GM21786 (cell line): ENCODE data around the gene WDR89.
"Not testable (repeated sequence)": the region's sequence is repeated elsewhere in the genome, so short reads cannot be mapped to it uniquely, and the experiment has no call there.

Source experiments
- ATAC-seq: cut with Tn5 transposase; IDR thresholded peaks from one replicate; pipeline ENCODE4 v1.9.1; 2021; ENCODE audit not compliant: unreplicated experiment

The WDR89 gene

GRCh38 chr14:63654936-63655335 is 13.3 kb upstream of the WDR89 start:
- ATAC-seq = no peak

DNA sequence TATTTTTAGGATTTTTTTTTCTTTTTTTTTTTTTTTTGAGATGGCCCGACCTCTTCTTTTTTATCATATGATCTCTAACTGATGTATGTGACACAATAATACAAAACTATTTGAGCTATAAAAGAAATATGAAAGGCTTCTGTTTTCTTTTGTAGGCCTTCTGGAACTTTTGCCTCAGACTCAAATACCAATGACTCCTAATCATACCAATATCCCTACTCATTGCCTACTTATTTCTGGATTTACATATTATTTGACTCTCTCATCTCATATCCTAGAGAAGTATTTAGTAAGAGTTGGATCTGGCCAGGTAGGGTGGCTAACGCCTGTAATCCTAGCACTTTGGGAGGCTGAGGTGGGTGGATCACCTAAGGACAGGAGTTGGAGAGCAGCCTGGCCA is 12.7 kb upstream of the WDR89 start:
- ATAC-seq = no peak

GRCh38 chr14:63652406-63652805 is 10.7 kb upstream of the WDR89 start:
- ATAC-seq = no peak

GRCh38 chr14:63650256-63650952 is 8.7 kb upstream of the WDR89 start:
- peak; percentile 70 for ATAC-seq

DNA sequence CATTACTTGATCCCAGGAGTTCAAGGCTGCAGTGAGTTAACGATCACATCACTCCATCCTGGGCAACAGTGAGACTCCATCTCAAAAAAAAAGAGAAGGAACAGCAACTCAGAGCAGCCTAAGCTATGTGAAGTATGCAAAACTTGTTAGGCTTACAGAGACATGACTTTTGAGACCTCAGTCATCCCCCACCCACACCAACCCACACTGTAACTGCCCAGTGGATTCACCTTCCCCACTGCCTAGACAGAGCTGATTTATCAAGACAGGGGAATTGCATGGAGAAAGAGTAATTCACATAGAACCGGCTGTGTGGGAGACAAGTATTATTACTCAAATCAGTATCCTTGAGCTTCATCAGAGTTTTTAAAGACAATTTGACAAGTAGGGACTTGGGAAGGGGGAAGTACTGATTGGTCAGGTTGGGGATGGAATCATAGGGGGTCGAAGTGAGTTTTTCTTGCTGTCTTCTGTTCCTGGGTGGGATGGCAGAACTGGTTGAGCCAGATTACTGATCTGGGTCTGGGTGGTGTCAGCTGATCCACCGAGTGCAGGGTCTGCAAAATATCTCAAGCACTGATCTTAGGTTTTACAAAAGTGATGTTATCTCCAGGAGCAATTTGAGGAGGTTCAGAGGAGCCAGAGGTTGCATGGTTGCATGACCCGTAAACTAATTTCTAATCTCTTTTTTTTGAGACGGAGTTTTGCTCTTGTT is 6.2 kb upstream of the WDR89 start:
- no peak for ATAC-seq

- no peak for ATAC-seq
Measured at GRCh38 chr14:63644741-63645140, 3.1 kb upstream of the WDR89 start.

- ATAC-seq = no peak
Measured at GRCh38 chr14:63642656-63643382, 1.1 kb upstream of the WDR89 start.

DNA sequence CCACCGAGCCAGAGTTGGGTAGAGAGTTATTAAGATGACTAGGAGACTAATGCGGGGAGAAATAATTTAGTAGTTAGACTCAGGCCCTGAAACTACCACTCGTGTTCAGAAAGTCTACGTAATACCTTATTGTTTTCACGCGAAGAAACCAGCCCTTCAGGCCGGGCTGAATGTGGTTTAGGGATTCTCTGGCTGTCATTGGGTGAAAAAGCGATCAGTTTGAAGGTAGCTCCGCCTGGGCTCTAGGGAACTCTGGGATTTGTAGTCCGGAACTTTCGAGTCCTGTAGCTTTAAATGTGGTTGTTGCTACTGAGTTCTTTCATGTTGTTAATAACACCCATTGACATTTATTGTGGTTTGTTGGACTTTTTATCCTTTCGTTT is 549 bp upstream of the WDR89 start:
- peak; percentile 58 for ATAC-seq

DNA sequence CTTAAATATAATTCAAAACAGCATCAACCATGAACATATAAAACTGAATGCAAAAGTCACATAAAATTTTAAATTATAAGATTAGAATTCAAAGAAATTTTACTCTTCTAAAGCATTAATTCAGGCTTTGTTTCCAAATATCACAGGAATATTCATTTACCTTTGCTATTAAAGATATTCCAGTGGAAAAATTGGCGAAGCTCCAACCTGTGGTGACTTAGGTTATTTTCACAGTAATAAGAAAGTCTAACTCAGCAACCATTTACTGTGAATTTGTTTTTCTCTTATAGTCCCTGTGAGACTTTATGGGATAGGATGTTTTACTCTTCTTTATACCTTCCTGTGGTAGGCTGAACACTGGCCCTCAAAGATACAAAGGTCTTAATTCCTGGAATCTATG is 3.2 kb downstream of the WDR89 start:
- ATAC-seq = no peak

DNA sequence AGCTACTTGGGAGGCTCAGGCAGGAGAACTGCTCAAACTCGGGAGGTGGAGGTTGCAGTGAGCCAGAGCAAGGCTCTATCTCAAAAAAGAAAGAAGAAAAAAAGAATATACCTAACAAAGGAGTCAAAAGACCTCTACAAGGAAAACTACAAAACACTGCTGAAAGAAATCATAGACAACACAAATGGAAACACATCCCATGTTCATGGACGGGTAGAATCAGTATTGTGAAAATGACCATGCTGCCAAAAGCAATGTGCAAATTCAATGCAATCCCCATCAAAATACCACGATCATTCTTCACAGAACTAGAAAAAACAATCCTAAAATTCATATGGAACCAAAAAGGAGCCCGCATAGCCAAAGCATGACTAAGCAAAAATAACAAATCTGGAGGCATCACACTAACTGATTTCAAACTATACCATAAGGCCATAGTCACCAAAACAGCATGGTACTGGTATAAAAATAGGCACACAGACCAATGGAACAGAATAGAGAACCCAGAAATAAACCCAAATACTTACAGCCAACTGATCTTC is 5.5 kb downstream of the WDR89 start:
- not testable (repeated sequence) for ATAC-seq

- no peak for ATAC-seq
Measured at GRCh38 chr14:63633801-63634200, 7.9 kb downstream of the WDR89 start.

DNA sequence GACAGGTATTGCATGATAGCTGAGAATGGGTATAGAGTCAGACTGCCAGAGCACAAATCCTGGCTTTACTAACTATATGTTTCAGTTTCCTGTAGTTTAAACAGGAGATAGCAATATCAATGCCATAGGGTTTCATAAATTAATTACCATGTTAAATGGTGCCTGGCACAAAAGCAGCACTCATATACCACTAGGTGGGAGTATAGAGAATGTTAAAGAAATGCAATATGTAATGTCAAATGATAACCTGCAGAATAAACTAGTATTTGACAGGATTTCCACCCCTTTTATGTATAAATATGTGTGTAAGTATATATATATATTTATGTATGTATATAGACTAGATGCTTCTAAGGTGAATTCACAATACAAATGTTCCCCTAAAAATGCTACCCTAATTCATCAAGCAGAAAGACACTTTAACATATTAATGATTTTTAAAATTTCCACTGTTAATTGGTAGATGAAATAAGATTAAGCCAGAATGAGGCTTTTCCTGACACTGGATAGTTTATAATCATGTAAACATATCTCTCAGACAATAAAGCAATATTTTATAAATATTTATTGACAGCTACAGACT is 8.6 kb downstream of the WDR89 start:
- ATAC-seq = peak; percentile 50

- ATAC-seq = no peak
Measured at GRCh38 chr14:63624701-63625100, 17.0 kb downstream of the WDR89 start.

DNA sequence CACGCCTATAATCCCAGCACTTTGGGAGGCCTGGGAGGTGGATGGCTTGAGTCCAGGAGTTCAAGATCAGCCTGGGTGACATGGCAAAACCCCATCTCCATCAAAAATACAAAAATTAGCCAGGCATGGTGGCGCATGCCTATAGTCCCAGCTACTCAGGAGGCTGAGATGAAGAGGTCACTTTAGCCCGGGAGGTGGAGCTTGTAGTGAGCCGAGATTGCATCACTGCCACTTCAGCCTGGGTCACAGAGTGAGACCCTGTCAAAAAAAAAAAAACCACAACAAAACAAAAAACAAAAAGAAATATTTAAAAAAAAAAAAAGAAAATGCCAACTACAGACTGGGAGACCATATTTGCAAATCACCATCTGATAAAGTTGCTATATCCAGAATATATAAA is 17.5 kb downstream of the WDR89 start:
- ATAC-seq = no peak

GRCh38 chr14:63621975-63622374 is 19.7 kb downstream of the WDR89 start:
- not testable (repeated sequence) for ATAC-seq

DNA sequence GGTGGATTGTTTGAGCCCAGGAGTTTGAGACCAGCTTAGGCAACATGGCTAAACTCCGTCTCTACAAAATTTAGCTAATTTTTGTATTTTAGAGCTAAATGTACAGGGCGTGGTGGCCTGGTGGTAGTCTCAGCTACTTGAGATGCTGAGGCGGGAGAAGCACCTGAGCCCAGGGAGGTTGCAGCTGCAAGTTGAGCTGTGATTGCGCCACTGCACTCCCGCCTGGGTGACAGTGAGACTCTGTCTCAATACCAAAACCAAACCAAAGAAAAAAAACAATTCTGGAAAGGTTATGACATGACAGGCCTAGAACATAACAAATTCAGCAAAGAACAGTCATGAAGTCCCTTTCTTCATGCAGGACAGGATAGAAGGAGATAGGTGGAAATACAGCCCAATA is 25.7 kb downstream of the WDR89 start:
- no peak for ATAC-seq

DNA sequence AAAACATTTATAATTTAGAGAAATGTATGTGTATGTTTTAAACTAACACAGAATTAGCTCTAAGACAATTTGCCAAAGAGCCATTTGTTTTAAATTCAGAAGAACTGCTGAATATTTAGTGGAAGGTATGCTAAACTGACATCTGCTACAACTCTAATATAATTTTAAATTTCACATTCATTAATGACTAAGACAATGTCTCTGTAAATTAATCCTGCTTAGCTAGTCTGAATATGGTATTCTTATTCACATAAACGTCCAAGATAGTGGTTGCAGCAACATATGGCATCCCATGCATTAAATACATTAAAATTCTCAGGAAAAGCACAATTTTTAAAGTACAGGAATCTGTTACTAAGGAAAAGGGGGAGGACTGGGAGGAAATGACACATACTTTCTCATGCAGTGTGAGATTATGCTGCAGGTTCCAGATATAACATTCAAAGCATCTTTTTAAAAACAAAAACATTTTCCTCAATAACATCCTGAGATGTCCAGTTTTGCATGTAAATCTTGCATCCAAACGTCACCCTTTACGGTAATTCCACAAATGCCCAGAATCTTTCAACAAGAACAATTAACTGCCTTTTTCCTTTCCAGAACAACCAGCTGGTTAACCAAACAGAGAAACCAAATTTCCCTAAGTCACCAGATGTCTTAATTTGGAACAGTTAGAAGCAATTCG is 26.9 kb downstream of the WDR89 start:
- ATAC-seq = no peak

- no peak for ATAC-seq
Measured at GRCh38 chr14:63611078-63611477, 30.6 kb downstream of the WDR89 start.

DNA sequence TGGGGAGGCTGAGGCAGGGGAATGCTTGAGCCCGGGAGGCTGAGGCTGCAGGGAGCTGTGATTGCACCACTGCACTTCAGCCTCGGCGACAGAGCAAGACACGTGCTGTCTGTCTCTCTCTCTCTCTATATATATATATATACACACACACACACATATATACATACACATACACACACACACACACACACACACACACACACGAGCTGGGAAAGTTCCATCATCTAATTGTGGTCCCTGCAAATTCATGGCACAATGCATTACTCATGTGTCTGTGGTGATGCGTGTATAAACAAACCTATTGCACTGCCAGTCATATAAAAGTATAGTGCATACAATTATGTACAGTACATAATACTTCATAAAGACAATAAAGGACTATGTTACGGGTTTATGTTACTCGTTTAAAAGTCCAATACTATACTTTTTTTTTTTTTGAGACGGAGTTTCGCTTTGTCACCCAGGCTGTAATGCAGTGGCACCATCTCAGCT is 36.6 kb downstream of the WDR89 start:
- no peak for ATAC-seq

- no peak for ATAC-seq
Measured at GRCh38 chr14:63604626-63605025, 37.0 kb downstream of the WDR89 start.
